K562 (cell line): ENCODE measurements around the gene SRI. TPM values are rescaled to one million over a fixed set of nuclear protein-coding genes. Genes with fewer than 3 reads are reported as not detected.

Source experiments
- BACH1 ChIP-seq: fragments of 200-800 bp; sonication (Bioruptor generic); IDR thresholded peaks from 2 replicates; pipeline ENCODE4 v1.6.1; 2016; ENCODE audit warnings: missing genetic modification characterization, missing compliant biosample characterization
- BRCA1 ChIP-seq, 2 experiments: fragments of 450-650 bp in 1 of 2; sonication (generic) in 1 of 2; formaldehyde crosslinking in 1 of 2; IDR thresholded peaks; 2 replicates each; pipeline versions ENCODE4 v1.5.0 to v1.6.1; 2017 to 2020; ENCODE audit warnings: mild to moderate bottlenecking in 1 of 2, missing genetic modification reagents in 1 of 2
- BRD4 ChIP-seq: fragments of 200-600 bp; sonication (generic); IDR thresholded peaks from 2 replicates; pipeline ENCODE4 v1.6.1; 2017; ENCODE audit warnings: inconsistent platforms
- E2F8 ChIP-seq: fragments of 450-650 bp; IDR thresholded peaks from 2 replicates; pipeline ENCODE4 v1.7.1; 2018; ENCODE audit warnings: mild to moderate bottlenecking, low read depth; ENCODE audit not compliant: partially characterized antibody
- ILF3 ChIP-seq: fragments of 450-650 bp; IDR thresholded peaks from 2 replicates; pipeline ENCODE4 v1.6.1; 2018; ENCODE audit warnings: antibody characterized with exemption, mild to moderate bottlenecking, moderate library complexity, borderline replicate concordance
- KHSRP ChIP-seq: fragments of 450-650 bp; IDR thresholded peaks from 2 replicates; pipeline ENCODE4 v1.6.1; 2017
- LEF1 ChIP-seq: fragments of 450-650 bp; IDR thresholded peaks from 2 replicates; pipeline ENCODE4 v1.6.1; 2016; ENCODE audit warnings: mild to moderate bottlenecking
- MCM2 ChIP-seq: fragments of 450-650 bp; IDR thresholded peaks from 2 replicates; pipeline ENCODE4 v1.6.1; 2017; ENCODE audit warnings: low read depth, mild to moderate bottlenecking
- MIER1 ChIP-seq: fragments of 450-650 bp; IDR thresholded peaks from 2 replicates; pipeline ENCODE4 v1.6.1; 2016; ENCODE audit warnings: antibody characterized with exemption, mild to moderate bottlenecking, low read depth
- NFATC3 ChIP-seq: fragments of 450-650 bp; IDR thresholded peaks from 2 replicates; pipeline ENCODE4 v1.6.1; 2017; ENCODE audit warnings: mild to moderate bottlenecking
- OTX1 ChIP-seq: fragments of 450-650 bp; formaldehyde crosslinking; IDR thresholded peaks from 2 replicates; pipeline ENCODE4 v1.4.0; 2022; ENCODE audit warnings: mild to moderate bottlenecking
- RAD51 ChIP-seq: fragments of 450-650 bp; IDR thresholded peaks from 2 replicates; pipeline ENCODE4 v1.7.1; 2016; ENCODE audit warnings: low read depth, mild to moderate bottlenecking, borderline replicate concordance
- TAF15 ChIP-seq: fragments of 200-400 bp; formaldehyde crosslinking; IDR thresholded peaks from 2 replicates; pipeline ENCODE4 v1.6.1; 2017; ENCODE audit warnings: mild to moderate bottlenecking, low read depth, low read length, moderate library complexity
- TCF3 ChIP-seq: sonication (generic); formaldehyde crosslinking; IDR thresholded peaks from 2 replicates; pipeline ENCODE4 v1.4.0; 2020; ENCODE audit warnings: mild to moderate bottlenecking, missing genetic modification reagents
- TCFL5 ChIP-seq: fragments of 250-450 bp; sonication (Bioruptor Pico); conservative IDR thresholded peaks from 2 replicates; pipeline ENCODE4 v1.6.1; 2021; ENCODE audit warnings: mild to moderate bottlenecking, moderate library complexity, matching md5 sums
- UBTF ChIP-seq, 2 experiments: IDR thresholded peaks; 2 replicates each; pipeline ENCODE4 v1.6.1; 2012; ENCODE audit warnings: improper control_type of control experiment in 2 of 2, low read depth in 2 of 2, low read length in 2 of 2, borderline replicate concordance in 1 of 2
- ZBED1 ChIP-seq: IDR thresholded peaks from 2 replicates; pipeline ENCODE4 v1.6.1; 2014
- ZBTB1 ChIP-seq: sonication (generic); formaldehyde crosslinking; IDR thresholded peaks from 2 replicates; pipeline ENCODE4 v1.8.1; 2023; ENCODE audit warnings: missing genetic modification reagents, low read depth, mild to moderate bottlenecking, borderline replicate concordance
- ZBTB11 ChIP-seq, 3 experiments: fragments of 200-800 bp in 1 of 3; fragments of 250-450 bp in 1 of 3; fragments of 450-650 bp in 1 of 3; sonication (Bioruptor Pico) in 1 of 3; sonication (Bioruptor generic) in 1 of 3; formaldehyde crosslinking in 1 of 3; IDR thresholded peaks; 2 replicates each; pipeline versions ENCODE4 v1.6.1 to v1.8.0; 2016 to 2022; ENCODE audit warnings: mild to moderate bottlenecking in 2 of 3, missing genetic modification characterization in 2 of 3, missing compliant biosample characterization in 1 of 3, moderate library complexity in 1 of 3
- ZFP1 ChIP-seq: fragments of 450-650 bp; formaldehyde crosslinking; IDR thresholded peaks from 2 replicates; pipeline ENCODE4 v1.4.0; 2020; ENCODE audit warnings: mild to moderate bottlenecking, mixed read lengths
- ZNF24 ChIP-seq: fragments of 450-650 bp; IDR thresholded peaks from 2 replicates; pipeline ENCODE4 v1.6.1; 2016
- ZNF644 ChIP-seq: fragments of 200-800 bp; sonication (Bioruptor generic); IDR thresholded peaks from 2 replicates; pipeline ENCODE4 v1.6.1; 2016; ENCODE audit warnings: low read depth, missing genetic modification characterization, missing compliant biosample characterization
- ZZZ3 ChIP-seq: fragments of 450-650 bp; IDR thresholded peaks from 2 replicates; pipeline ENCODE4 v1.6.1; 2016; ENCODE audit warnings: antibody characterized with exemption, mild to moderate bottlenecking, moderate library complexity
- polyA plus RNA-seq, 8 experiments: library from polyadenylated mRNA; depleted of rRNA in 4 of 8; stranded (reverse) in 5 of 8; unstranded in 3 of 8; fragments of >200 nt; fragmentation: Nextera tagmentation in 2 of 8; fragmentation: Illumina TruSeq in 1 of 8; extraction: Ambion mirVana in 2 of 8; extraction: Trizol in 1 of 8; gene quantifications; 2 replicates each; pipeline versions ENCODE4 v1.2.1 to v1.2.3, GENCODE V29; 2011 to 2014; ENCODE audit warnings: inconsistent platforms in 1 of 8, missing spikeins in 1 of 8
- total RNA-seq, 7 experiments: library from RNA; depleted of rRNA in 6 of 7; stranded (reverse); fragments of >200 nt in 6 of 7; fragmentation: Illumina TruSeq in 2 of 7; extraction: Trizol in 2 of 7; gene quantifications; 2 replicates each; pipeline versions ENCODE4 v1.2.1 to v1.2.3, GENCODE V29; 2011 to 2021; ENCODE audit warnings: low replicate concordance in 1 of 7

Gene SRI
- total and polyA plus RNA-seq, 9 of the 15 experiments (the other 6 are each of a cell fraction or from before 2014, with no cell fraction given): 56.4 to 158 (median 119) TPM

- TF ChIP-seq NFATC3 (no peak), BRD4 (no peak), ILF3 (no peak), KHSRP (no peak), OTX1 (no peak), UBTF (IDR thresholded peaks at IDR 0.05; ENCODE audit: borderline replicate concordance in 1 of 2, low read depth in 2 of 2, low read length in 2 of 2) (no peak), BRCA1 (IDR thresholded peaks at IDR 0.05) (no peak), BRCA1 (CRISPR knock-in tag; IDR thresholded peaks at IDR 0.05) (no peak), ZZZ3 (no peak), BACH1 (tag) (no peak), ZFP1 (CRISPR knock-in tag) (no peak), MCM2 (no peak), MIER1 (no peak), LEF1 (peak; percentile 72; the same call in 1 of the 2 replicates), ZBED1 (no peak), TCF3 (CRISPR knock-in tag) (peak; percentile 67), RAD51 (0 out of 2 replicates have a peak, but pooled peaks have one; percentile 7), ZNF24 (no peak), ZBTB11 (CRISPR knock-in tag; IDR thresholded peaks at IDR 0.05) (peak in 1 of 3 experiments; percentile 53; a peak in 1 of 6 replicates), TAF15 (no peak), ZNF644 (tag) (0 out of 2 replicates have a peak, but pooled peaks have one; percentile 9), ZBTB1 (no peak), E2F8 (no peak), TCFL5 (peak; percentile 51; the same call in 1 of the 2 replicates)
Measured at GRCh38 chr7:88205179-88205578, 14.7 kb downstream of the SRI start (continued).
